ENCODE measurements around the gene ESR2. TPM values are rescaled to one million over a fixed set of nuclear protein-coding genes. Genes with fewer than 3 reads are reported as not detected.
A peak's percentile ranks its signal among the peaks of the same experiment; 100 is the strongest.
"Not testable (repeated sequence)": the region's sequence is repeated elsewhere in the genome, so short reads cannot be mapped to it uniquely, and the experiment has no call there.

Gene ESR2
- total RNA-seq, result 0.38 TPM
- long read RNA-seq, partial matches to known transcripts, result 0 of 6 reads
- long read RNA-seq, other reads (novel, unspliced or antisense), result 6 of 6 reads

- no peak for DNase-seq (ENCODE audit: low spot score)
These were observed at the start of gene ESR2 for GRCh38 chr14:64293976-64294671. ESR2 (minus strand) TSS chr14:64294371; CDS start chr14:64282985, 11,386 bp downstream.

DNA sequence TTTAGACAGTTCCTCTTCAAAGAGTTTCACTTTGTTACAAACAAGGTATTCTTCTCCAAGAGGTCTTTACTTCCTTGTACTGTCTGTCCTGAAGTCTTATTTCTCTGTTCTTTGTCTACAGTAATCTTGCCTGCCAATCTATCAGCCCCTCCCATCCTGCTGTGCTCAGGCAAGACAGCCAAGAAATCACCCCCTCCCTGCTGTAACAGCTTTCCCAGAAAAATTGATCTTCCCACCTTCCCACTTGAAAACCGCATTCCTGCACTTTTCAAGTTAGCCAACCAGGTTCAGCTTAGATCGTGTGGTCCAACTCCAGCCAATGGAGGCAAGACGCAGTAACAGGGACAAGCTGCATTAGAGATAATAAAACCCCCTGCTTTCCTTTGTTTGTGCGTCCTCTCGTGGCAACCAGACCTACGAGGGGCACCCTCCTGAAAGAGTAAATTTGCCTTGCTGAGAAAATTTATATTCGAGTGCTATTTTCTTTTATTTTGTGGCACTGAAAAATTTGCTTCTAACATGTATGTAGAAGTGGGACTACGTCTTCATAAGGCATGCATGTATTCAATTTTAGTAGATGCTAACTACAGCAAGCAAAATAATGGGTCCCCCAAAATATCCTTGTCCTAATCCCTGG, 46.5 kb upstream of the ESR2 start:
- DNase-seq (ENCODE audit: low spot score), result no peak
- intact Hi-C loops (cut with DNase I), result loop anchor here (5.0 kb wide), 2 partner anchors 137 to 297 kb away; no protein-coding TSS in a partner anchor

More at GRCh38 chr14:64293976-64294671, at the start of gene ESR2:
- intact Hi-C loops (cut with DNase I), result loop anchor here (5.0 to 10.0 kb wide), 2 partner anchors 249 to 497 kb away; no protein-coding TSS in a partner anchor

- peak; percentile 95 for DNase-seq (ENCODE audit: low spot score)
- intact Hi-C loops (cut with DNase I), result loop anchor here (2.0 kb wide), 1 partner anchor 48 kb away; no protein-coding TSS in a partner anchor
These were observed 44.6 kb upstream of the ESR2 start for GRCh38 chr14:64338616-64339316.

DNA sequence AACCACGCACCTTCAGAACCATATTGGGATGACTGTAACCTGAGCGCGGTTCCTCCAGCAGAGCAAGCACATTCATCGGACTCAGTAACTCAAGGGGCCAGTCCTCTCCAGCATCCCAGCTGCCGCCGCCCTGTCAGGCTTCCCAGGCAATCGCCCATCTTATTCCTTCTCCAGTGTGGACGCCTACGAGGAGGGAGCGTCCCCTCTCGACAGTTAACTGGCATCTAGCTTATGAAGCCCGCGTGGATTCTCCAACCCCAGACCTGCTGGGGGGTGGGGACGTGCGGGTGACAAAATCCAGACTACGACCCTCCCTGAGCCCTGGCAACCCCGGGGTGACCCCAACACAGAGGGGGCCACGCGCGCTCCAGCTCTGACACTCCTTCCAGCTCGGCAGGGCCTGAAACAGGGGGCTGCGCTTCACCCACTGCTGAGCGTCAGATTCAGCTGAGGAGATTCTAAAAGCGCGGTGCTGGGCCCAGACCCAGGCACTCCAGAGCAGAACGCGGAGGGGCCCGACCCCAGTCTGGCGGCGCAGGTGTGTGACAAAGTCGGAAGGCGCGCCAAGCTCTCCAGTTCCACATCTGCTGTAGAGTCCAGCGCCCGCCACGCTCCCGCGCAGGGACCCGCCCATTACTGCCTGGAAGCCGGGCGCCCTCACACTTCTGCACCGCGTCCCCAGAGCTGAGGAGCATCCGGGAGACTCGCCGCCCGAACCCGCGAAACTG, 43.9 kb upstream of the ESR2 start:
- intact Hi-C loops (cut with DNase I), result loop anchor here (2.0 kb wide), 1 partner anchor 49 kb away; no protein-coding TSS in a partner anchor
- DNase-seq (ENCODE audit: low spot score), result no peak

GRCh38 chr14:64329149-64329548, 35.0 kb upstream of the ESR2 start:
- DNase-seq (ENCODE audit: low spot score), result no peak
- intact Hi-C loops (cut with DNase I), result no loop called here

- DNase-seq (ENCODE audit: low spot score), result no peak
These were observed 32.3 kb upstream of the ESR2 start for GRCh38 chr14:64326502-64326901.

GRCh38 chr14:64324895-64325294, 30.7 kb upstream of the ESR2 start:
- no peak for DNase-seq (ENCODE audit: low spot score)
- intact Hi-C loops (cut with DNase I), result no loop called here

More at GRCh38 chr14:64326502-64326901, 32.3 kb upstream of the ESR2 start:
- intact Hi-C loops (cut with DNase I), result no loop called here

GRCh38 chr14:64324461-64324860, 30.3 kb upstream of the ESR2 start:
- DNase-seq (ENCODE audit: low spot score), result no peak

DNA sequence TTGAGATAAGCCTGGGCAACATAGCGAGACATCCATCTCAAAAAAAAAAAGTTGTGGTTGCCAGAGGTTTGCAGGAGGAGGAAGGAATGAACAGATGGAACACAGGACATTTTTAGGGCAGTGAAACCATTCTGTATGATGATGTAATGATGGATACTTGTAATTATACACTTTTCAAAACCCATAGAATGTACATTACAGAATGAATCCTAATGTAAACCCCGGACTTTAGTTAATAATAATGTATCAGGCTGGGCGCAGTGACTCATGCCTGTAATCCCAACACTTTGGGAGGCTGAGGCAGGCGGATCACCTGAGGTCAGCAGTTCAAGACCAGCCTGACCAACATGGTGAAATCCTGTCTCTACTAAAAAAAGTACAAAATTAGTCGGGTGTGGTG, 26.2 kb upstream of the ESR2 start:
- intact Hi-C loops (cut with DNase I); DNase-seq (ENCODE audit: low spot score): not testable (repeated sequence)

More at GRCh38 chr14:64324461-64324860, 30.3 kb upstream of the ESR2 start:
- intact Hi-C loops (cut with DNase I), result no loop called here

- intact Hi-C loops (cut with DNase I); DNase-seq (ENCODE audit: low spot score): not testable (repeated sequence)
These were observed 24.5 kb upstream of the ESR2 start for GRCh38 chr14:64318695-64319094.

GRCh38 chr14:64303471-64303917, 9.3 kb upstream of the ESR2 start:
- intact Hi-C loops (cut with DNase I), result no loop called here
- no peak for DNase-seq (ENCODE audit: low spot score)

DNA sequence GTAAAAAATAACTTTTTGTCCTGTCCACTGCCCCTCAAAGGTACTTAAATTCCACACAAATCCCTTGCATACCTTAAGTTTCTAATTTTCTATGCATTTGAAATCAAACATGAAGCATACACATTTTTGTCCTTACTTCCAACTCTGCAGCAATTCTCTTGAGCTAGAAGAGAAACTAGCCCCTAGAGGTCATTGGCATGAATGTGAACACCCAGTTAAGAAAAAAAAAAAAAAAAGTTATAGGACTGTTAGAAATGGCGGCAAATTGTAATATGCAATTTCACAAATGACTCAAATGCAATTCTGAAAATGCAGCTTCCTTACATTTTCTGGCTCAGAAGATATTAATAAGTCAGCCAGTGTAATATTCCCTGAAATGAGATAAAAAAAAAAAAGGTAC, 4.6 kb upstream of the ESR2 start:
- intact Hi-C loops (cut with DNase I), result loop anchor here (5.0 to 10.0 kb wide), 2 partner anchors 161 to 254 kb away; no protein-coding TSS in a partner anchor
- no peak for DNase-seq (ENCODE audit: low spot score)

DNA sequence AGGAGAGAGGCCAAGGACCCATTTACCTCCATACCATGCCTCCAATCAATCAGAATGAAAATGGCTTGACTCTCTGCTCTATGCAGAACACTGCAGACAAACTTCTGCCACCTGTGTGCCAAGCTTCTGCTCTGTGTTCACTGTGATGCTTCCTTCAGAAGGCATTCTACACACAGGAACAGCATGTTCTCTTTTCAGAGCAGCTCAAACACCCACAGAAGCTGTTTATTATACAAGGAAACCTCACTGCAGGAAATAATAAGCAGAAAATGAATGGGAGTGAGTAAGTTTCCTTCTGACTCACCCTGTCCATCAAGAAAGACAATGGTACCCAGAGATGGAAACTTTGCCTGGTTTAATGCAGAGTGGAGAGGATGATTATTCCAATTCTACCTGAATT, 2.4 kb upstream of the ESR2 start:
- DNase-seq (ENCODE audit: low spot score), result no peak
- intact Hi-C loops (cut with DNase I), result loop anchor here (5.0 to 10.0 kb wide), 2 partner anchors 159 to 252 kb away; no protein-coding TSS in a partner anchor

DNA sequence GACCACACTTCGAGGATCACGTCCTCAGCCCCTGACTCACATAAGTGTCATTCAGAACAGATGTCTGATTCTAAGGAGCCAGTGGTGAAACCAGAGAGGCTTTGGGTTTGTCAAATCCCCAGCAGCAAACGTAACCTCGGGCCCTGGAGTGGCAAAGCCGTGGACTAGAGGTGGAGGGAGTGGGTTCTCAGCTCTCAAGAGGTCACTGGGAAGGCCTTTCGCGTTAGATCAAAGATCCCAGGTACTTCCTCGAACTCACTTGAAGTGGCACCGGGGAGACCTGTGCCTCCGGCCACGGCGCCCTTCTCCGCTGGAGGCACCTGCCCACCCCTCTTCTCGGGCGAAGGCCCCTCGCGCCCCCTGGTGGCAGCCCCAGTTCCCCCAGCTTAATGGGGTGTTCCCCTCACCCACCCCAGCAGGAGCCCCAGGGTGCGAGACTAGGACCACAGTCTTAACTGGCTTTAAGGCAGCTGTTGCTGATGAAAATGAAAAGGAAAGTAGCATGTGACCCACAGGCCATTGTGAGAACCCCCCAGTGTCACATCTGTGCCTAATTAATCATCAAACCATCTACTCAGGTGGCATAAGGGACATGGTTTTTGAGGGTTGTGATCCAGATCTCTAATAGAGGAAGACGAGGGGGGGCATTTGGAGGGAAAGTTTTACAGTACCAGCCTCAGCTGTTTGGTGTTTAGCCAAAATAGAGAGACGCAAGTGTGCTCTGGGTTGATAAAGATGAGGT, 672 bp upstream of the ESR2 start:
- peak; percentile 84 for DNase-seq (ENCODE audit: low spot score)
- intact Hi-C loops (cut with DNase I), result loop anchor here (5.0 to 10.0 kb wide), 3 partner anchors 158 to 498 kb away; no protein-coding TSS in a partner anchor

DNA sequence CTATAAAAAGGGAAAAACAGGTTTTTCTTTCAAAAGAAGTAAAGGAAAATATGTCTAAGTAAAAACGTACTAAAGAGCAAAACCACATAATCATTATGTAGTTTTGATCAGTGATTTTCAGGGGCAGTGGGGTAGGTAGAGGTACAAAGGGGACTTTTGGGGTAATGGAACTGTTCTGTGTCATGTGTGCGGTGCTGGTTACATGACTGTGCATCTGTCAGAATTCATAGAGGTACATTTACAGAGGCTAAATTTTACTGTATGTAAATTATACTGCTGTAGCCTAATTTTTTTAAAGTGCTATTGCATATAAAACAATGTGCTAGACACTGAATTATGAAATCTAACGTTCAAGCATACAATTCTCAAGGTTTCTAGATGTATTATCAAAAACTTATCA, 2.0 kb downstream of the ESR2 start:
- no peak for DNase-seq (ENCODE audit: low spot score)
- intact Hi-C loops (cut with DNase I), result loop anchor here (5.0 to 10.0 kb wide), 2 partner anchors 247 to 495 kb away; no protein-coding TSS in a partner anchor

- DNase-seq (ENCODE audit: low spot score), result no peak
- intact Hi-C loops (cut with DNase I), result no loop called here
These were observed 4.6 kb downstream of the ESR2 start for GRCh38 chr14:64289571-64289970.

- DNase-seq (ENCODE audit: low spot score), result no peak
- intact Hi-C loops (cut with DNase I), result no loop called here
These were observed 12.4 kb downstream of the ESR2 start for GRCh38 chr14:64281805-64282204.
